SK-N-SH (cell line): ENCODE measurements around the gene PYGO1. TPM values are rescaled to one million over a fixed set of nuclear protein-coding genes. Genes with fewer than 3 reads are reported as not detected.

Source experiments
- CTCF ChIA-PET: fragments of 300-600, 350-600 bp; formaldehyde crosslinking; extraction: SDS; loops from one replicate; lab custom pipeline; 2021; lab: Yijun Ruan, JAX
- POLR2A ChIA-PET: fragments of 350-600 bp; sonication (Branson Sonifier 250); formaldehyde crosslinking; extraction: SDS; loops from one replicate; lab custom pipeline; 2020; ENCODE audit warnings: antibody characterized with exemption, inconsistent platforms; lab: Yijun Ruan, JAX
- DNase-seq: peaks from one replicate; pipeline ENCODE4 v3.0.0; 2012
- H2AFZ ChIP-seq: fragments of 200-600 bp; sonication (generic); 2 replicates; pipeline ENCODE4 v1.8.1; 2016; ENCODE audit warnings: antibody characterized with exemption, mild to moderate bottlenecking, low read depth
- H3F3A ChIP-seq: fragments of 200-600 bp; sonication (generic); replicated peaks from 2 replicates; pipeline ENCODE3; 2016; ENCODE audit warnings: antibody characterized with exemption, mild to moderate bottlenecking; ENCODE audit not compliant: insufficient read depth
- H3K27ac ChIP-seq, 2 experiments: fragments of 200-500 bp in 1 of 2; fragments of 200-600 bp in 1 of 2; sonication (Bioruptor generic) in 1 of 2; sonication (generic), shearing (Covaris generic) in 1 of 2; 2 replicates each; pipeline versions ENCODE4 v1.5.1 to v1.6.1; 2014 to 2016; ENCODE audit warnings: low read depth in 2 of 2, inconsistent platforms in 1 of 2, low read length in 1 of 2, mild to moderate bottlenecking in 1 of 2, mixed read lengths in 1 of 2
- H3K27me3 ChIP-seq: fragments of 200-600 bp; sonication (generic), shearing (Covaris generic); 2 replicates; pipeline ENCODE4 v1.6.1; 2016; ENCODE audit warnings: mixed run types; ENCODE audit not compliant: insufficient read depth
- H3K36me3 ChIP-seq, 2 experiments: fragments of 200-500 bp in 1 of 2; fragments of 200-600 bp in 1 of 2; sonication (Bioruptor generic) in 1 of 2; sonication (generic) in 1 of 2; replicated peaks in 1 of 2; 2 replicates each; pipeline versions ENCODE3 to v1.5.1; 2014 to 2016; ENCODE audit warnings: low read length in 1 of 2, mild to moderate bottlenecking in 1 of 2; ENCODE audit not compliant: insufficient read depth in 2 of 2, control insufficient read depth in 1 of 2
- H3K4me1 ChIP-seq, 2 experiments: fragments of 200-500 bp in 1 of 2; fragments of 200-600 bp in 1 of 2; sonication (Bioruptor generic) in 1 of 2; sonication (generic), shearing (Covaris generic) in 1 of 2; 2 replicates each; pipeline versions ENCODE4 v1.5.1 to v1.6.1; 2014 to 2016; ENCODE audit warnings: low read depth in 1 of 2, low read length in 1 of 2, mixed run types in 1 of 2; ENCODE audit not compliant: insufficient read depth in 2 of 2, control insufficient read depth in 1 of 2
- H3K4me2 ChIP-seq: fragments of 200-600 bp; sonication (generic), shearing (Covaris generic); 2 replicates; pipeline ENCODE4 v1.6.1; 2017; ENCODE audit warnings: mixed run types
- H3K4me3 ChIP-seq, 2 experiments: fragments of 200-500 bp in 1 of 2; fragments of 200-600 bp in 1 of 2; sonication (Bioruptor generic) in 1 of 2; sonication (generic), shearing (Covaris generic) in 1 of 2; 2 replicates each; pipeline versions ENCODE4 v1.5.1 to v1.8.1; 2014 to 2016; ENCODE audit warnings: low read depth in 2 of 2, inconsistent platforms in 1 of 2, low read length in 1 of 2, mild to moderate bottlenecking in 1 of 2, mixed read lengths in 1 of 2, moderate library complexity in 1 of 2
- H3K79me2 ChIP-seq: fragments of 200-600 bp; sonication (generic); 2 replicates; pipeline ENCODE4 v1.8.1; 2017; ENCODE audit warnings: mild to moderate bottlenecking; ENCODE audit not compliant: insufficient read depth
- H3K9ac ChIP-seq: fragments of 200-600 bp; sonication (generic); 2 replicates; pipeline ENCODE4 v1.6.1; 2017; ENCODE audit warnings: mixed run types
- H3K9me2 ChIP-seq: fragments of 200-600 bp; sonication (generic); 2 replicates; pipeline ENCODE4 v1.6.1; 2017; ENCODE audit warnings: mixed run types
- H3K9me3 ChIP-seq: fragments of 200-600 bp; sonication (generic); 2 replicates; pipeline ENCODE4 v1.6.1; 2017; ENCODE audit warnings: mixed run types, mild to moderate bottlenecking, moderate library complexity
- H4K20me1 ChIP-seq: fragments of 200-600 bp; sonication (generic); 2 replicates; pipeline ENCODE4 v1.6.1; 2017; ENCODE audit warnings: mild to moderate bottlenecking, mixed run types; ENCODE audit not compliant: insufficient read depth
- CTCF ChIP-seq: fragments of 200-600 bp; sonication (generic); IDR thresholded peaks from 2 replicates; pipeline ENCODE4 v1.6.1; 2017; ENCODE audit warnings: antibody characterized with exemption, mild to moderate bottlenecking, moderate library complexity
- ELF1 ChIP-seq: IDR thresholded peaks from 2 replicates; pipeline ENCODE4 v1.4.0; 2012
- EP300 ChIP-seq, 2 experiments: IDR thresholded peaks; 2 replicates each; pipeline versions ENCODE4 v1.4.0 to v1.6.1; 2012; ENCODE audit warnings: borderline replicate concordance in 1 of 2, low read depth in 1 of 2, low read length in 1 of 2
- FOXM1 ChIP-seq: IDR thresholded peaks from 2 replicates; pipeline ENCODE4 v1.4.0; 2012; ENCODE audit warnings: low read depth, mild to moderate bottlenecking
- GABPA ChIP-seq: IDR thresholded peaks from 2 replicates; pipeline ENCODE4 v1.4.0; 2012; ENCODE audit warnings: low read depth, mild to moderate bottlenecking
- JUND ChIP-seq: IDR thresholded peaks from 2 replicates; pipeline ENCODE4 v1.4.0; 2012
- MAX ChIP-seq: IDR thresholded peaks from 2 replicates; pipeline ENCODE4 v1.4.0; 2012; ENCODE audit warnings: low read depth
- MXI1 ChIP-seq: IDR thresholded peaks from 2 replicates; pipeline ENCODE4 v1.6.1; 2012; ENCODE audit warnings: mild to moderate bottlenecking, low read depth, low read length, improper control_type of control experiment
- NRF1 ChIP-seq: IDR thresholded peaks from 2 replicates; pipeline ENCODE4 v1.6.1; 2012; ENCODE audit warnings: low read depth, mild to moderate bottlenecking, low read length
- PBX3 ChIP-seq: IDR thresholded peaks from 2 replicates; pipeline ENCODE4; 2012
- RAD21 ChIP-seq: IDR thresholded peaks from 2 replicates; pipeline ENCODE4 v1.6.1; 2012; ENCODE audit warnings: mild to moderate bottlenecking, low read length
- RCOR1 ChIP-seq: fragments of 150-350 bp; IDR thresholded peaks from 2 replicates; pipeline ENCODE4 v1.6.1; 2017; ENCODE audit warnings: antibody characterized with exemption, low read length
- RFX5 ChIP-seq: IDR thresholded peaks from 2 replicates; pipeline ENCODE4 v1.6.1; 2012; ENCODE audit warnings: mild to moderate bottlenecking, improper control_type of control experiment, low read length
- SMC3 ChIP-seq: IDR thresholded peaks from 2 replicates; pipeline ENCODE4 v1.6.1; 2012; ENCODE audit warnings: low read depth, low read length, improper control_type of control experiment
- TAF1 ChIP-seq: IDR thresholded peaks from 2 replicates; pipeline ENCODE4 v1.6.1; 2012; ENCODE audit warnings: low read depth, mild to moderate bottlenecking, low read length, moderate library complexity, borderline replicate concordance
- YY1 ChIP-seq: IDR thresholded peaks from 2 replicates; pipeline ENCODE4 v1.4.0; 2012; ENCODE audit warnings: low read depth, mild to moderate bottlenecking
- WGBS: methylation state at CpG from one replicate; pipeline ENCODE4 v1.1.6; 2017; ENCODE audit warnings: low lambda C conversion rate; 5-methylcytosine and 5-hydroxymethylcytosine counted together
- polyA plus RNA-seq, 3 experiments: library from polyadenylated mRNA; depleted of rRNA; stranded (reverse); fragments of >200 nt; gene quantifications; 2 replicates each; pipeline ENCODE4 v1.2.3, GENCODE V29; 2012

Gene PYGO1
- polyA plus RNA-seq, 1 of the 3 experiments (the other 2 are of a cell fraction): 2.3 TPM

- Histone ChIP-seq H3K4me2 (no peak overlapping the region), H2AFZ (no peak overlapping the region), H3K27me3 (no peaks in the 10 kb centered on the region), H3K9me2 (no peaks in the 10 kb centered on the region), H3K9ac (no peak overlapping the region), H3K4me1 (no peaks in the 10 kb centered on the region), H3K79me2 (peaks cover 8% of the 10 kb centered on the region; the same call in 1 of the 2 replicates), H3K9me3 (no peaks in the 10 kb centered on the region), H3K36me3 (no peaks in the 10 kb centered on the region), H3F3A (no peaks in the 10 kb centered on the region), H3K27ac (no peak overlapping the region), H3K4me3 (no peak overlapping the region), H4K20me1 (no peaks in the 10 kb centered on the region)
- CTCF ChIA-PET: no interaction called here
- WGBS: 95% methylated on average over 2 of the region's 2 CpGs
- DNase-seq: no peak
- POLR2A ChIA-PET: no interaction called here
- TF ChIP-seq CTCF (peak; percentile 18; the same call in 1 of the 2 replicates), RCOR1 (no peak)
Observed at GRCh38 chr15:55564347-55565145, 23.6 kb downstream of the PYGO1 start.

GRCh38 chr15:55562601-55563000 lies 25.5 kb downstream of the PYGO1 start:
- Histone ChIP-seq H3F3A (no peaks in the 10 kb centered on the region), H4K20me1 (no peaks in the 10 kb centered on the region), H3K27ac (no peak overlapping the region), H3K4me2 (no peak overlapping the region), H2AFZ (no peak overlapping the region), H3K9me2 (no peaks in the 10 kb centered on the region), H3K9me3 (no peaks in the 10 kb centered on the region), H3K4me3 (no peak overlapping the region), H3K79me2 (peaks cover 10% of the 10 kb centered on the region; the same call in 1 of the 2 replicates), H3K4me1 (no peaks in the 10 kb centered on the region), H3K36me3 (no peaks in the 10 kb centered on the region), H3K9ac (no peak overlapping the region), H3K27me3 (no peaks in the 10 kb centered on the region)
- ChIA-PET POLR2A (no interaction called here), CTCF (no interaction called here)
- no peak for DNase-seq
- TF ChIP-seq RAD21 (no peak), MAX (no peak), RFX5 (no peak), NRF1 (no peak), TAF1 (no peak), EP300 (IDR thresholded peaks at IDR 0.05; ENCODE audit: borderline replicate concordance in 1 of 2, low read depth in 1 of 2, low read length in 1 of 2) (no peak), SMC3 (no peak), YY1 (no peak), FOXM1 (no peak), JUND (no peak), GABPA (no peak), CTCF (no peak), ELF1 (no peak), MXI1 (no peak), PBX3 (no peak)
- WGBS: 69% methylated on average over 3 of the region's 3 CpGs
